A549 (cell line): Measurements from ENCODE around the gene RNF34.

ENCODE experiments used
- BHLHE40 ChIP-seq: IDR thresholded peaks from 2 replicates; pipeline ENCODE4 v1.6.1; 2012; ENCODE audit warnings: low read depth, low read length, inconsistent platforms
- CEBPB ChIP-seq, 2 experiments: fragments of >200 bp in 1 of 2; sonication (Bioruptor Twin) in 1 of 2; formaldehyde crosslinking in 1 of 2; IDR thresholded peaks; 2 replicates each; pipeline ENCODE4 v1.6.1; 2012 to 2016
- EHMT2 ChIP-seq: fragments of 200-600 bp; sonication (generic); IDR thresholded peaks from 2 replicates; pipeline ENCODE4 v1.6.1; 2016; ENCODE audit warnings: antibody characterized with exemption, low read depth, mild to moderate bottlenecking, moderate library complexity
- FOSL2 ChIP-seq, 2 experiments: fragments of 450-650 bp in 1 of 2; fragments of >200 bp in 1 of 2; sonication (Bioruptor Twin) in 1 of 2; formaldehyde crosslinking; IDR thresholded peaks; 2 replicates each; pipeline versions ENCODE4 v1.5.0 to v1.6.1; 2016 to 2020; ENCODE audit warnings: mild to moderate bottlenecking in 1 of 2, moderate library complexity in 1 of 2
- JUN ChIP-seq, 2 experiments: fragments of >200 bp; sonication (Bioruptor Twin); formaldehyde crosslinking; IDR thresholded peaks; 2 replicates in 1 of 2; 3 replicates in 1 of 2; pipeline ENCODE4 v1.6.1; 2016 to 2017
- POLR2A ChIP-seq: IDR thresholded peaks from 2 replicates; pipeline ENCODE4 v1.6.1; 2012; ENCODE audit warnings: mild to moderate bottlenecking, low read length
- RARB ChIP-seq: fragments of 250-450 bp; sonication (Bioruptor Pico); IDR thresholded peaks from 2 replicates; pipeline ENCODE4 v1.8.0; 2021; ENCODE audit warnings: mild to moderate bottlenecking, moderate library complexity
- RCOR1 ChIP-seq: fragments of 150-350 bp; IDR thresholded peaks from 2 replicates; pipeline ENCODE4 v1.6.1; 2014; ENCODE audit warnings: antibody characterized with exemption, low read length, low read depth
- ZFP36 ChIP-seq: fragments of 450-650 bp; IDR thresholded peaks from 2 replicates; pipeline ENCODE4 v1.6.1; 2014; ENCODE audit warnings: borderline replicate concordance; ENCODE audit not compliant: partially characterized antibody
- TF ChIP-seq, protein P1 (sequence below): fragments of >200 bp; sonication (Bioruptor Twin); formaldehyde crosslinking; IDR thresholded peaks from 3 replicates; pipeline ENCODE4 v1.5.1; 2016

DNA sequence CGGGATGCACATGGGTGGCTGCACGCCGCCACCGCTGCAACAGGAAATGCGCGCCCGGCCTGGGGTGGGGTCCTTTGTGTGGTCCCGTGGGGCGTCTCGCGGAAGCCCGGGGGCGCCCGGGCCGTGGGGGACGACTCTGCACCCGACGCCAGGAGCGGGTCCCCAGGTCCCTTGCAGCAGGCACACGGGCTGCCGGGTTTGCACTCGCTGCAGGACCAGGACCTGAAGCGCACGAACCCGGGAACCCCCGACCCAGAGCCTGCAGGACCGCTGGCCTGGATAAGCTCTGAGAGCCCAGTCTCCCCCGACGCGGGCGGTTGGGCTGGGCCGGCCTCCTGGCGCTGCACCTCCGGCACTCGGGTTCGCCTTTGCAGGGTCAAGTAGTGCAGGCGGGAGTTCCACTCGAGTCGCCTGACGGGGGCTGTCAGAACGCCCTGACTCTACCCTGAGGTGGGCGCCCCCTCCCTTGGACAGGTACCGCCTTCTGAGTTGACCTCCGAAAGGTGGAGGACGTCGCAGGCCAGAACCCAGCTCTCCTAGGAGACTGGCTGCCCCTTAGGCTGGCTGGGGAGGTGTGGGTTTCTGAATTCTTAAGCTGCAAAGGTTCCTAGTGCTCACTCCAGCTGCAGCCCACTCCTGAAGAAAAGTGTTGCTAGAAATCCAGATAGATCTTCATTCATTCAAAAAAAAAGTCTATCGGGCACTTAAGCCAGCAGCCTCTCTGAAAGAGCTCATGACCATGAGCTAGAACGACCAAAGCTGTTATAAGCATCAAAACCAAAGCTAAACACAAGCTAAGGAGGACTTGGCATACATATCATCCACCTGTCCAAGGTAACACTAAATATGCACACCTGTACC lies 68.0 kb downstream of the RNF34 start:
- no peak for TF ChIP-seq RCOR1
- TF ChIP-seq CEBPB (IDR thresholded peaks at IDR 0.05): no peak
- TF ChIP-seq, protein P1, sequence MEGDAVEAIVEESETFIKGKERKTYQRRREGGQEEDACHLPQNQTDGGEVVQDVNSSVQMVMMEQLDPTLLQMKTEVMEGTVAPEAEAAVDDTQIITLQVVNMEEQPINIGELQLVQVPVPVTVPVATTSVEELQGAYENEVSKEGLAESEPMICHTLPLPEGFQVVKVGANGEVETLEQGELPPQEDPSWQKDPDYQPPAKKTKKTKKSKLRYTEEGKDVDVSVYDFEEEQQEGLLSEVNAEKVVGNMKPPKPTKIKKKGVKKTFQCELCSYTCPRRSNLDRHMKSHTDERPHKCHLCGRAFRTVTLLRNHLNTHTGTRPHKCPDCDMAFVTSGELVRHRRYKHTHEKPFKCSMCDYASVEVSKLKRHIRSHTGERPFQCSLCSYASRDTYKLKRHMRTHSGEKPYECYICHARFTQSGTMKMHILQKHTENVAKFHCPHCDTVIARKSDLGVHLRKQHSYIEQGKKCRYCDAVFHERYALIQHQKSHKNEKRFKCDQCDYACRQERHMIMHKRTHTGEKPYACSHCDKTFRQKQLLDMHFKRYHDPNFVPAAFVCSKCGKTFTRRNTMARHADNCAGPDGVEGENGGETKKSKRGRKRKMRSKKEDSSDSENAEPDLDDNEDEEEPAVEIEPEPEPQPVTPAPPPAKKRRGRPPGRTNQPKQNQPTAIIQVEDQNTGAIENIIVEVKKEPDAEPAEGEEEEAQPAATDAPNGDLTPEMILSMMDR: no peak
- no peak for TF ChIP-seq FOSL2 (IDR thresholded peaks at IDR 0.05)
- TF ChIP-seq FOSL2 (CRISPR knock-in tag; IDR thresholded peaks at IDR 0.05): no peak
- TF ChIP-seq BHLHE40: no peak
- TF ChIP-seq EHMT2: no peak
- TF ChIP-seq POLR2A: peak; percentile 64
- TF ChIP-seq JUN (IDR thresholded peaks at IDR 0.05): no peak
- TF ChIP-seq ZFP36: no peak
- TF ChIP-seq RARB (CRISPR knock-in tag): no peak
